HG03108 (cell line): ENCODE data around the gene PSMD10.
A peak's percentile ranks its signal among the peaks of the same experiment; 100 is the strongest.

Experiments
- ATAC-seq: cut with Tn5 transposase; IDR thresholded peaks from one replicate; pipeline ENCODE4 v1.9.1; 2021; ENCODE audit warnings: moderate library complexity; ENCODE audit not compliant: unreplicated experiment

PSMD10 gene

GRCh38 chrX:108091264-108091877 is at the start of gene PSMD10, which contains the start of gene ATG4A:
Gene PSMD10 (minus strand): TSS chrX:108091542. CDS start chrX:108091520, 22 bp downstream.
Gene ATG4A (plus strand): TSS chrX:108091778. CDS start chrX:108091827, 49 bp downstream.
- peak; percentile 96 for ATAC-seq

DNA sequence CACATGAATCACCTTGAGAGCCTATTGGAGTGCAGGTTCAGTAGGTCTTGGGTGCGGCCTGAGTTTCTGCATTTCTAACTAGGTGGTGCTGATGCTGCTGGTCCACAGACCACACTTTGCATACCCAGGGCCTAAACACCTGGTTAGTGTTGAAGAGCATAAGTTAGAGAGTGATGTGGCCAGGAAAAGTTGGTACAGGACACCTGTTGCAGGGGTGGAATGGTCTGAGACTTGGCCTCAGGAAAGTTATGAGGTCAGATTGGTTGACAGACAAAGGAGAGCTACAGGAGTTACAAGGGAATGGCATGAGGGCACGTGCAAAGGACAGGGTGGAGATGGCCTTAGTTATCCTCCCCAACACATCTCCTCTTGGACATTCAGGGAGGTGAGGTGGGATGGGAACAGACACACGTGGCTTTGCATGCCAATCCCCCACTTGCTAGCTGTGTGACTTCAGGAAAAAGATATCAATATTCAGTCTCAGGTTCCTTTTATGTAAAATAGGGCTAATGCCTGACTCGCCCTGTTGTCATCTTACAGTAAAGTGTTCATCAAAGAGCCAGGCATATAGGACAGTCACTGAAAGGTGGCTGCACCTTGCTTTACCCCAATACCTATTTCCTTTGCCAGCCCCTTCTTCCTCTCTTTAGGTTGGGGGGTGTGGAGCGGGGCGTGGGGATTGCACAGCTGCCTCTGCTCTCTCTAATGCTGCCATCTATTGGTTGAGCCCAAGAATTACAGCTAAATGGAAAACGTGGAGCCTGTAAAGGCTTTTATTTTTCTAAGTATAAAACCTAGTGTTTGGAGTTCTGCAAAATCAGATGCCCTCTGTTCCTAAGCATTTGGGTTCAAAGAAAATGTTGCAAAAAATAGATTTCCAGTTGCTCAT is 47.7 kb upstream of the PSMD10 start:
- no peak for ATAC-seq

- ATAC-seq = no peak
Observed at GRCh38 chrX:108134724-108135123, 43.4 kb upstream of the PSMD10 start.

GRCh38 chrX:108132876-108133275 is 41.5 kb upstream of the PSMD10 start:
- no peak for ATAC-seq

DNA sequence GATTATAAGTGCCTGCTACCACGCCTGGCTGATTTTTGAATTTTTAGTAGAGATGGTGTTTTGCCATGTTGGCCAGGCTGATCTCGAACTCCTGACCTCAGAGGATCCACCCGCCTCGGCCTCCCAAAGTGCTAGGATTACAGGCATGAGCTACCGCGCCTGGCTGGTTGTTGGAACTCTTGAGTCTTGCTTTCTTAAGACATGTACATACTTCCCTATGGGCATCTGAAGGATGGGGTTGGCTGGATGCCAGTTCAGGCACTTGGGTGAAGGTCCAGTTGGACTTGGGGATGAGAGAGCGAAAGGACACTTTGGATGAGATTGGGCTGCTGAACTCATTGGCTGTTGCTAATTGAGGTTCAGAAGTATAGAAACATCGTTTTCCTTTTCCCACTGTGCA is 40.7 kb upstream of the PSMD10 start:
- no peak for ATAC-seq

GRCh38 chrX:108131471-108131870 is 40.1 kb upstream of the PSMD10 start:
- ATAC-seq = no peak

DNA sequence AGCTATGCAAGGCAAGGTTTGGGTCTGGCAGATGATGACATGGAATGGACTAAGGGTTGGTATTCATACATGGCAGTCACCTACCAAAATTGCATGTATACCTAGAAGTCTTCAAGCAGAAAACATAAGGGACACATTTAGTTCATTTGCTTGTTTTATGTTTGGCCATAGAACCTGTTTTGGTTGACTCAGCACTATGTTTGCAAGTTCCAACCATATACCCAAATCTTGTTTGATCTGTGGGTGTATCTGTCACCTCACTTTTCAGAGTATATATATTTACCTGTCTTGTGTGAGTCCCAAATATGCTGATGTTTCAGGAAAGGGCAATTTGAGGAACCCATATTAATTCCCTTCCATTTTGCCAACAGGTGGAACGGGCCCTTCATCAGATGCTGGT is 39.5 kb upstream of the PSMD10 start:
- ATAC-seq = no peak

DNA sequence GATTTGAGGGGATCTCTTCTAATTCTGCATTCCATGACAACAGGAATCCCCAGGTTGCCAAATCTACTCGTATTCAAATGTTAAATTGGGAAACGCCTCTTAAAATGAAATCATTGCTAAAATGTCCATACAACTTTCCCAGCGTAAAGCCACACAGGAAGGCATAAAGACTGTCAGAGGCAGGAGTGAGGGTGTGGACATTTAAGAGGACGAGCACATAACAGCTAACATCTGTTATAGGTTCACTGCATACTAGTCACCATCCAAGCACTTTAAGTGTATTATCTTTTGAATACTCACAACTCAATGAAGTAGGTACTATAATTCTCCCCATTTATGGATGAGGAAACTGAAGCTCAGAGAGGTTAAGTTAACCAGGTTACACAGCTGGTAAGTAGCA is 35.8 kb upstream of the PSMD10 start:
- no peak for ATAC-seq

DNA sequence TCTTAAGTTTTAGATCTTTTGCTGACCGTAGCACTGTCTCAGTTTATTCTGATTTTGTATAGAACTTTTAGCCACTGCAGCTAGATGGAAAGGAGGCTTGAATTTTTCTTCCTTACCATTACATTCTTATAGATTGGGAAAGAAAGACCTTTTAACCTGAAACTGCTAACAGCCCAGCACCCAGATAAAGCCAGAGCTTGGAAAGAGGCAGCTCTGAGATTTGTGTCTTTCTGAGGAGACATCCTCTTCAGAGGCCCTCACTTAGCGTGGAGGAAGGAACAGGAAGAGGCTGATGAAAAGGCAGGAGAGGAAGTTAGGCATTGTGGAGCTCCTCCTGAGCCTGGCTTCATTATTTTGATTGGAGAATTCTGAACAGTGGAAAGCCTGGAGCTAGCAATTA is 35.3 kb upstream of the PSMD10 start:
- no peak for ATAC-seq

DNA sequence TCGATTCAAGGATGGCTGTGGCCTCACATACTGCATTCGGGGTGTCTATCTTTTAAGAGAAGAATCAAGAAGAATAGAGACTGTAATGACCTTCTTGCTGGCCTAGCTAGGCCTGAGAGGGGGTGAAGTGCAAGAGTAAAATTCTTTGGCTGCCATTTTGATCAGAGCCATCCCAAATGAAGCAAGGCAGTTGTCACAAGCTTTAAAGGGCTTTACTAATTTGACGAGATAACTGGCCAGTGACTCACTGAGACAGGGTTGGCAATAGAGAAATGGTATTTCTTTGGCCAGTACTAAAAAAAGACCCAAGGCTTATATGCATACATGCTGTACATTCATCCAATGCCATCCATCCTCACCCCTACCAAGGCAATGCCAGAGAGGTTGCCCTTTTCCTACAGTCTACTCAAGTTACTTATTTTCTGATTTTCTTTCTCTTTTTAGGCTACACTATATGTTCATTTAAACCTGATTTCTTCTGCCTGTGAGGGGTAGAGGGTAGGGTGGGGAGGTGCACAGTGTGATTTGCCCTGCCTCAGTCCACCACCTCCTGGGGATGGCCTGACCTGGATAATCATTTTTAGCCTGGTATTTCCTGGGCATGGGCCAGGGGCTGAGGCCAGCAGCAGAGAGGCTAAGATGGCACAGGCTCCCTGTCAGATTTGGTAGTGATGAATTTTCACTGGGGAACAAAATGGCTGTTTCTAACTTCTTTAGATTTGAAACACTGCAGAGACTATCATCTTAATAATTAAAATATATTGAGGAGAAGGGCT is 32.4 kb upstream of the PSMD10 start:
- no peak for ATAC-seq

DNA sequence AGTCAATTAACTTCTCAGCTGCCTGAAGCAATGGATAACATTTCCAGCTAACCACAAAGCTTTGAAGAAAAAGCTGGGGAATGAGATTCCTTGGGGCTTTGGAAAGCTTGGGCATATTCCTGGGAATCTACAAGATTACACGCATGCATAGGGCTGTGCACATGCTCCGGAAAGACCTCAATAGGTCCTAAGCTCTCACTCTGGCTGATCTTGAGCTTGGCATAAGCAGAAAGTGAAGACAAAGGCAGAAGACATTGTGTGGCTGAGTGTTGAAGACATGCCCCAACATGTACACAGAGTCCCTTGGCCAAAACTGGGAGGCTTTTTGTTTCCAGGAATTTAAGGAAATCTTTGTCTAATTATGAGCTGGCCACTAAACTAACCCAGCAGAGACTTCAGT is 31.4 kb upstream of the PSMD10 start:
- no peak for ATAC-seq

DNA sequence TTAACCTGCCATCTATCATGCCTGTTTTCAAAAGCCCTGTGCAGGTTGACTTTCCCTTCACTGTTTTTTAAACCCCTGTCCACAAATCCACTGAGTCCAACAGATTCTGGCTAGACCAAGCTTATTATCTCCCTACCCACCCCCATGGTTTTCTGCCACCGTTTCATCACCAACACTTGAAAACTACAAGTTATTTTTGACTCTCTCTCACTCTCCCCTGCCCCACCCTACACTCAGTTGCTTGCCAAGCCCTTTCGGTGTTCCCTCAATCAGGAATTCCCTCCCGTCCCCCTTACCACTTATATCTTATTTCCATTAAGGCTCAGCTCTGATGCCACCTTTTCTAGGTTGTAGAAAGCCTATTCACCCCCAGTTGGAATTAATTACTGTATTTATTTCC is 29.9 kb upstream of the PSMD10 start:
- no peak for ATAC-seq

- no peak for ATAC-seq
Observed at GRCh38 chrX:108117988-108118387, 26.6 kb upstream of the PSMD10 start.

- no peak for ATAC-seq
Observed at GRCh38 chrX:108114541-108114940, 23.2 kb upstream of the PSMD10 start.

GRCh38 chrX:108105473-108105872 is 14.1 kb upstream of the PSMD10 start:
- no peak for ATAC-seq

- no peak for ATAC-seq
Observed at GRCh38 chrX:108097380-108097779, 6.0 kb upstream of the PSMD10 start.

GRCh38 chrX:108091878-108092291 is 543 bp upstream of the PSMD10 start:
- peak; percentile 37 for ATAC-seq

GRCh38 chrX:108090491-108091263 is 665 bp downstream of the PSMD10 start:
- ATAC-seq = no peak

DNA sequence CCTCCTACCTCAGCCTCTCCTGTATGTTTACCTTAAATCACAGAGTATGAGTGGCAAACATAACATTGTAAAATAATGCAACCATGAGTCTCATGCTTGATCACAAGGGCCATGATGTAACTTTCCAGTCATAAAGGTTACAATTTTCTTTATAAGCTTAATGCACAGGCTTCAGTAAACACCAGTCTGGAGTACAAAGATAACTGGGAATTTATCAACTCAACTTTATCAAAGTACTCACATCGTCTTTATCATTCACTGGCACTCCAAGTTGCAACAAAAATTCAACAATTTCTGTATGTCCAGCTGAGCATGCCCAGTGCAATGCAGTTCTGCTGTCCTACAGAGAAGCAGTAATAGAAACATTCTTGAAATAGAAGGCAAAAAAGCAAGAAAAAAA is 2.8 kb downstream of the PSMD10 start:
- ATAC-seq = no peak

DNA sequence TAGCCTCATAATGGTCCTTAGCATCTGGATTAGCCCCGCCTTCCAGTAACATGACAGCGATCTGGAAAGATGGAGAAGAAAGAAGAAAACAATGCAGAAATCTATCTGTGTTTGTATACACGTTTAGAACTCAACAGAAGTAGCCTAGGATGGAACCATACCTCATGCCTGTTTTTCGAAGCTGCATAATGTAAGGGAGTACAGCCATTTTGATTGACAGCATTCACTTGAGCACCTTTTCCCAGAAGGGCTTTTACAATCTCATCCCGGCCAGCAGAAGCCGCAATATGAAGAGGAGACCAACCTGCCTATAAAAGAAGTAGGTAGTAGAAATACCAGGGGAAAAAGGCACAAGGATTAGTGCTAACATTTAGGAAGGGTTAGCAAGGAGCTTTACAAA is 3.5 kb downstream of the PSMD10 start:
- ATAC-seq = no peak

DNA sequence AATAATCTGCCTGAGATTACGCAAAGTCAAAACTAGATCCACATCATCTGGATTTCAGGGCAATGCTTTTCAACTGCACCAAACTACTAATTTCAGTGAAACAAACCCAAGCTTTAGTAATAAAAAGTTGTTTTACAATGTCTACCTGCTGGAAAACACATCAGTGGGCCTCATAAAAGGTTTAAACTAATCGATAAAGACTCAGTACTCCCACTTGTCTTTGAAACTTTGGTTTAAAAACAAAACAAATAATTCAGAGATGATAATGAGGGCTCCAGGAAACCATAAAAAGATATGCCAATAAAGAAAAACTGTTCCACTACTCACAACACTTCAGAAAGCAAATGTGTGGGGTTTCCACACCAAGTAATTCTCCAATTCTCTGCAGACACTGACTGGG is 10.2 kb downstream of the PSMD10 start:
- no peak for ATAC-seq
